ENCODE data around the gene ARHGAP19. TPM values are rescaled to one million over a fixed set of nuclear protein-coding genes. Genes with fewer than 3 reads are reported as not detected.

Gene ARHGAP19
- total and polyA plus RNA-seq, 2 of the 8 experiments (the other 6 are each of a cell fraction or from before 2014, with no cell fraction given) = 13.3 to 32.1 TPM

GRCh38 chr10:97224483-97225435, 67.7 kb downstream of the ARHGAP19 start (continued):
- TF ChIP-seq TEAD4 (IDR thresholded peaks at IDR 0.05; ENCODE audit: low read depth, low read length) (no peak), TBP (IDR thresholded peaks at IDR 0.05; ENCODE audit: low read depth, low read length) (no peak), CTBP2 (IDR thresholded peaks at IDR 0.05; ENCODE audit: borderline replicate concordance, insufficient read depth, insufficient read length, low read length) (no peak), ATF2 (IDR thresholded peaks at IDR 0.05; ENCODE audit: low read length) (no peak), POU5F1 (IDR thresholded peaks at IDR 0.05; ENCODE audit: low read depth, low read length) (no peak), PHF8 (conservative IDR thresholded peaks at IDR 0.05; ENCODE audit: low read depth, low read length) (no peak), CBX8 (IDR thresholded peaks at IDR 0.05; ENCODE audit: borderline replicate concordance, low read depth, low read length) (no peak)
